ENCODE measurements around the gene KAZN.

- TF ChIP-seq EZH2 (IDR thresholded peaks at IDR 0.05; ENCODE audit: insufficient read depth, low read length): no peak
- TF ChIP-seq, protein P1, sequence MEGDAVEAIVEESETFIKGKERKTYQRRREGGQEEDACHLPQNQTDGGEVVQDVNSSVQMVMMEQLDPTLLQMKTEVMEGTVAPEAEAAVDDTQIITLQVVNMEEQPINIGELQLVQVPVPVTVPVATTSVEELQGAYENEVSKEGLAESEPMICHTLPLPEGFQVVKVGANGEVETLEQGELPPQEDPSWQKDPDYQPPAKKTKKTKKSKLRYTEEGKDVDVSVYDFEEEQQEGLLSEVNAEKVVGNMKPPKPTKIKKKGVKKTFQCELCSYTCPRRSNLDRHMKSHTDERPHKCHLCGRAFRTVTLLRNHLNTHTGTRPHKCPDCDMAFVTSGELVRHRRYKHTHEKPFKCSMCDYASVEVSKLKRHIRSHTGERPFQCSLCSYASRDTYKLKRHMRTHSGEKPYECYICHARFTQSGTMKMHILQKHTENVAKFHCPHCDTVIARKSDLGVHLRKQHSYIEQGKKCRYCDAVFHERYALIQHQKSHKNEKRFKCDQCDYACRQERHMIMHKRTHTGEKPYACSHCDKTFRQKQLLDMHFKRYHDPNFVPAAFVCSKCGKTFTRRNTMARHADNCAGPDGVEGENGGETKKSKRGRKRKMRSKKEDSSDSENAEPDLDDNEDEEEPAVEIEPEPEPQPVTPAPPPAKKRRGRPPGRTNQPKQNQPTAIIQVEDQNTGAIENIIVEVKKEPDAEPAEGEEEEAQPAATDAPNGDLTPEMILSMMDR (IDR thresholded peaks at IDR 0.05; ENCODE audit: insufficient read depth, low read depth, low read length): no peak
Measured at GRCh38 chr1:14636897-14637632, 38.6 kb downstream of the KAZN start.
